Activated CD4-positive, CD25-positive, alpha-beta regulatory T cell treated with anti-CD3 and anti-CD28 coated beads, Interleukin-2, amount 50 U/mL, for 16 hours (primary cell): ENCODE measurements around the gene SLC29A3.

ENCODE experiments used
- DNase-seq: peaks from one replicate; pipeline ENCODE4 v3.0.0-alpha.2; 2020; ENCODE audit warnings: low read depth, low spot score

SLC29A3 gene

GRCh38 chr10:71392292-71392691, 73.2 kb downstream of the SLC29A3 start:
- no peak for DNase-seq

DNA sequence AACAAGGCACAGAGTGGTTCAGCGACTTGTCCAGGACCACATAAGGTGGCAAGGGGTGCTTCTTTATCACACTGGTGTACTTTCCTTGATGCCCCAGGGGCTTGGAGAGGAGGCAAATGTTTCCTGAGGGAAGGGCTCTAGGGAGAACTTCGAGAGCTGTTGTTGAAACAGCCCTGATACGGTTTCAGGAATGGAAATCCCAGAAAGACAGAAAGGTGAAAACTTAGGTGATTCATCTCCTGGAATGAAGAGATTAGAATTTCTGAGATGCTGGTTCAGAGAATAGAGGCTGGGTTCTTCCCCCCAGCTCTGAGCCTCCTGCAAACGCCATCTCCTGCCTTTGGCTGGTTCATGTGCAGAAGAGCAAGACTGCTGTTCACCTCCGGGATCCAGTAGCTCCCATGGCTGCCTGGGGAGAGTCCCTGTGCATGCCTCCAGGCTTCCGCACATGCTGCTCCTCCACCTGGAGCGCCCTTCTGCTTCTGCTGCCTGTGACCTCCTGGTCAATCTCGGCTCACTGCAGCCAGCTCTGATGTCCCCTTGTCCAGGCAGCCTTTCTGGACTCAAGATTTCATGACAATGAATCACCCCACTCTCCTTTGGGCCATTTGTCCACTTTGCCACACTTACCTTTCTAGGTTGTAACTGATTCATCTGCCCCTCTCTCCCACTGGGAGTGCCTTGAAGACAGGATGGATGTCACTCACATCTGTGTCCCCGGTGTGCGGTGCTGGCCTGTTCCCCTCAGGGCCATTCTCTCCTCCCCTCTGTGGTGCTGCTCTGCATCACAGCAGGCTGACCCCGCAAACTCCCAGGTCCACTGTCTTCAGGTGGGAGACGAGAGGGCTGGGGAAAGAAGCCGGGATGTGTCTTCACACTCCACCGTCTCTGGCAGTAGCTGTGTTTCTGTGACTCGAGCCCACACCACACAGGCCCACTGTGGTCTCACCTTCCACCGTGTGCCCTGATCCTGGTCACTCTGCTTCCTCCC, 74.0 kb downstream of the SLC29A3 start:
- DNase-seq = no peak

GRCh38 chr10:71393841-71394475, 74.9 kb downstream of the SLC29A3 start:
- no peak for DNase-seq

DNA sequence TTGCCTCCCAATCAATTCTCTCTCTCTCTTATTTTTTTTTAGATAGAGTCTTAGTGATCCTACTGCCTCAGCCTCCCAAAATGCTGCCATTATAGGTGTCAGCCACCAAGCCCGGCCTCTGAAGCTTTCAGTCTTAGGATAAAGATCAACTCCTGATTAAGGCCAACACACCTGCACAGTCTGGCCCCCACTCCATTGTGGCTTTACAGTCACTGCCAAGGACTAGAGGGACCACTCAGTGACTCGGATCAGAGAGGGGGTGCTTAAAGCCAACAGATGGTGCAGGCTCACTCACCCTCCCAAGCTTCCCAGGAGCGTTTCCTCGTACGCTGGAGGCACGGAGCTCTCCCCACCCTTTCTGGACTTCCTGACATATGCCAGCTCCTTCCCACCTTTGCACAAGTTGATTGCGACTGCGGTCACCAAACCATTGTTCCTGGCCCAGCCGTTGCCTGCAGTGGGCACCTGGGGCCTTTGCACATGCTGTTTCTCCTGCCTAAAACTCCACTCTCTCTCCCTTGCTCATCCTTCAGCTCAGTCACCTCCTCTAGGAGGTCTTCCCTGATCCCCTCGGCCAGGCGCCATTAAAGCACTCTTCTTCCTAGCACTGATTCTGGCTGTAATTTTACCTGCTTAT, 76.0 kb downstream of the SLC29A3 start:
- DNase-seq = no peak

GRCh38 chr10:71395621-71396020, 76.6 kb downstream of the SLC29A3 start:
- no peak for DNase-seq

DNA sequence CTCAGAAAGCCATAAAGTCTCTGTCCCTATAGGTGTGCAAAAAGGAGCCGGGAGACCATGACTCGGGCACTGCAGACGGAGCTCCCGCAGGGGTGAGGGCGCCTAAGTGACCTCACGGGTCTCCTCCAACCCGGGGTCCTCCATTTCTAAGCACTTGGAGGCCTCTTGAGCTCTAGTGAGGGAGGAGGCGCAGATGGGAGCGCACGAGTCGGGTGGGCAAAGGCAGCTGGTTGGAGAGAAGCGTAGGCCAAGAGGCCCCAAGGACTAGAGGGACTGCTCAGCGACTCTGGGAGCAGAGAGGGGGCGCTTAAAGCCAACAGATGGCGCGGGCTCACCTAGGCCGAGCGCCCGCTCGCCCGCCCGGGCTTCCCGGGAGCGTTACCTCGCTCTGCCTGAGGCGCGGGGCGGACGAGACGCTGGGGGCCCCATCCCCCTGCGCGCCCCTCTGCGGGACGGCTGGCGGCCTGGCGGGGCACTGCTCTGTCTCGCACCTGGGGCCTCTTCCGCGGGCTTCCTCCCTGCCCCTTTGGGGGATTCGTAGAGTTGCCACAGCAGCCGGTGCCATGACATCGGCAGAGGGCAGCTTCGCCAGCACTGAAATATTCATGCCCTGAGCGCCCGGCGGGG, 77.1 kb downstream of the SLC29A3 start:
- DNase-seq = no peak

GRCh38 chr10:71396711-71397295, 77.7 kb downstream of the SLC29A3 start, which contains the start of gene CDH23:
CDH23 (plus strand) TSS chr10:71396920; CDS start chr10:71439832, 42,912 bp downstream.
- no peak for DNase-seq

GRCh38 chr10:71397296-71398212, 78.5 kb downstream of the SLC29A3 start:
- DNase-seq = no peak

DNA sequence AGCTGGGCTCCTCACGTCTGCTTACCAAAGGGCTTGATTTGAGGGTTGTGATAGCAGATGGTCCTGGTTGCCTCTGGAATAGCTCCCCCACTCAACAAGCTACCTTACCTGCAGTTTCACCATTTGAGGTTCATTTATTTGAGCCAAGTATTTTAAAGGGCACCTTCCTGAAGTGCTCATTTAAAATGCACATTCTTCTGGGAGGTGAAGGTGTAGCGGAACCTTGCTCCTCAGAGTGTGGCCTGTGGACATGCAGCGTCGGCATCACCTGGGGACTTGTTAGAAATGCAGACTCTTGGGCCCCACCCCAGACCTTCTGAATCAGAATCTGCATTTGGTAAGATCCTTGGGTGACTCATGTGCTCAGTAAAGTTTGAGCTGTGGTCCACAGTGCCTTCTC, 79.9 kb downstream of the SLC29A3 start:
- DNase-seq = no peak

- no peak for DNase-seq
These were observed 80.9 kb downstream of the SLC29A3 start for GRCh38 chr10:71399946-71400345.

DNA sequence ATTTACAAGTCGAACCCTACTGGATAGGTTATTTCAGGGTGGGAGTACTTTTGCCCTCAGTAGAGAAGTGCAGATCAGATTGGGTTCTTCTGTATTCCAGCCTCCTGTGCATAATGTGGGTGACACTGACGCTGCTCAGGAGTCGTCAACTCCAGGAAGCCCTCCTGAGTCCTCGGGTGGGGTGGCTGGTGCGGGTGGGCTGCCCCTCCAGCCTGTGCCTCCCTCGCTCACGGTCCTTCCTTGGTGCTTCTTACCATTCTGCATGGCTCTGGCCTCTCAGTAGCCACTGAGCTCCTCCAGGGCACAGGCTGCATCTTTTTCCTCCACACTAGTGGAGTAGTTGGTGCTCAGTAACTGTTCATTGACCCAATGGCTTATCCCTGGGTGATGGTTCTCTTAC, 82.0 kb downstream of the SLC29A3 start:
- no peak for DNase-seq

DNA sequence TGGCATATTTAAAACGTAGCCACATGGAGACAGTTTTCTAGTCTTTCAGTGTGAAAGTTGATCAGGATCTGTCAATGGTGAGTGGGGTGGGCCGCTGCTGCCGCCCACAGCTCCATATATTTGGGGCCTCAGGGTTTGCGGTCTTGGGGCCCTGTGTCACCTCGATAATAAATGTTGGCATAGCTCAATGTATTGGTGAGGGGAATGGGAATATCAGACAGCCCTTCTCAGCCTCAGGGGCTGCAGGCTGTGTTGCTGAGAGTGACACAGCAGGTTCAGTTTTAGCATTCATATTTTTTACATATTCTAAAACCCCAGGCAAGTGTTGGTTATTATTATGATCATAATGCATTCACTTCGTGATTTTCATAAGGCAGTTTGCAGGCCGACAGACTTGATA, 82.9 kb downstream of the SLC29A3 start:
- DNase-seq = no peak

DNA sequence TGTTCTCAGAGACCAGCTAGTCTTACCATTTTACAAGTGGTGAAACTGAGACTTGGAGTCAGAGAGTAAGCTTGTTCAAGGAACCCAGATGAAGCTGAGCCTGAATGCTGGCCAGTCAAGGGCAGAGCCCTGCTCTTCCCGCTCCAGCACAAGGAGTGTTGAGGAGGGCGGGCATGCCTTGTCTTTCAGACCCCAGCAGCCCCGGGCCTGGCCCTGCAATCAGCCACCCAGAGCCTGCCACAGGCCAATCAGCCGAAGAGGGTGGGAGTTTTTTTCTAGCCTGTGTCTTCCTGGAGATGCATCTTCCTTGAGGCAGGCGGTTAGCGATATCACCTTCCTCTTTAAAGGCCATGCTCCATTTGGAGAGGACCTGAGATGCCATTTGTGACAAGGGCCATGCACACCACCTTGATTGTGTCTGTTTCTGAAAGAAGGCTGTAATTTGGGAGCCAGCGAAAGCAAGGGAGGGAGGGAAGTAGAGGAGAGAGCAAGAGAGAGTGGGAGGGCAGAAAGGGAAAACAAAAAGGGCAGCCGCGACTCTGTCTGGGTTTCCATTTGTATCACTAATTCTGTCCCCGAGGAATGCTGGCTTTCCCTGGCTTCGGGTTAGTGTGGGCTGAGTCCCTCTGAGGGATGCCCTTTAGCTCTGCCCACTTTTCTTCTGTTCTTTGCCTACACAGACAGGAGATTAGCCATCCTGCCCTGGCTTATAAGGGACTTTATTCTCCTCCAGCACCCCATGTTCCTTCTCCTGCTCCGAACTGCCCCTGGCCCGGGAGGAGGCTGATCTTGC, 85.6 kb downstream of the SLC29A3 start:
- no peak for DNase-seq

GRCh38 chr10:71406878-71407277, 87.8 kb downstream of the SLC29A3 start:
- DNase-seq = no peak

- no peak for DNase-seq
These were observed 89.6 kb downstream of the SLC29A3 start for GRCh38 chr10:71408436-71409225.

- DNase-seq = no peak
These were observed 90.6 kb downstream of the SLC29A3 start for GRCh38 chr10:71409516-71410104.
